A549 (cell line): Measurements from ENCODE around the gene PSMC3IP.

Experiments used
- CTCF ChIP-seq: fragments of >200 bp; sonication (Bioruptor Twin); formaldehyde crosslinking; IDR thresholded peaks from 3 replicates; pipeline ENCODE4 v1.5.1; 2016
- EHF ChIP-seq: fragments of 250-450 bp; sonication (Bioruptor Pico); IDR thresholded peaks from 2 replicates; pipeline ENCODE4 v1.5.0; 2020; ENCODE audit warnings: mild to moderate bottlenecking
- EP300 ChIP-seq, 2 experiments: fragments of >200 bp; sonication (Bioruptor Twin); formaldehyde crosslinking; IDR thresholded peaks; 2 replicates in 1 of 2; 3 replicates in 1 of 2; pipeline ENCODE4 v1.6.1; 2016 to 2017
- FOSL2 ChIP-seq, 2 experiments: fragments of 450-650 bp in 1 of 2; fragments of >200 bp in 1 of 2; sonication (Bioruptor Twin) in 1 of 2; formaldehyde crosslinking; IDR thresholded peaks; 2 replicates each; pipeline versions ENCODE4 v1.5.0 to v1.6.1; 2016 to 2020; ENCODE audit warnings: mild to moderate bottlenecking in 1 of 2, moderate library complexity in 1 of 2
- POLR2A ChIP-seq: IDR thresholded peaks from 2 replicates; pipeline ENCODE4 v1.6.1; 2012; ENCODE audit warnings: mild to moderate bottlenecking, low read length
- RAD21 ChIP-seq, 2 experiments: fragments of >200 bp in 1 of 2; sonication (Bioruptor Twin) in 1 of 2; formaldehyde crosslinking in 1 of 2; IDR thresholded peaks in 1 of 2; conservative IDR thresholded peaks in 1 of 2; 2 replicates in 1 of 2; 3 replicates in 1 of 2; pipeline ENCODE4 v1.6.1; 2012 to 2018; ENCODE audit warnings: inconsistent platforms in 1 of 2

- no peak for TF ChIP-seq CTCF
- no peak for TF ChIP-seq FOSL2 (IDR thresholded peaks at IDR 0.05)
- no peak for TF ChIP-seq FOSL2 (CRISPR knock-in tag; IDR thresholded peaks at IDR 0.05)
- TF ChIP-seq EP300 (IDR thresholded peaks at IDR 0.05) = no peak
- TF ChIP-seq EHF (CRISPR knock-in tag) = no peak
- no peak for TF ChIP-seq POLR2A
- TF ChIP-seq RAD21 (conservative IDR thresholded peaks at IDR 0.05 in 1 of 2, IDR thresholded peaks at IDR 0.05 in 1 of 2) = no peak
Measured at GRCh38 chr17:42559075-42559474, 18.5 kb downstream of the PSMC3IP start.
